Vagina (tissue), 2 donors: ENCODE results near the gene RNF212B.

ENCODE experiments used
- POLR2A ChIP-seq, 2 donors: fragments of 450-650 bp; IDR thresholded peaks; one replicate each; pipeline ENCODE4 v1.6.1; 2017; ENCODE audit warnings: antibody characterized with exemption in 2 of 2, mild to moderate bottlenecking in 2 of 2, moderate library complexity in 2 of 2
- POLR2AphosphoS5 ChIP-seq, 2 donors: sonication (generic); formaldehyde crosslinking; IDR thresholded peaks; one replicate each; pipeline ENCODE4 v1.9.0; 2017; ENCODE audit warnings: antibody characterized with exemption in 2 of 2, mild to moderate bottlenecking in 2 of 2, low read depth in 1 of 2; ENCODE audit not compliant: insufficient read depth in 1 of 2
- TF ChIP-seq, protein P1 (sequence below), 3 experiments: fragments of 450-650 bp in 2 of 3; fragments of 200-600 bp in 1 of 3; sonication (generic) in 1 of 3; IDR thresholded peaks; one replicate each; pipeline ENCODE4 v1.5.1; 2017 to 2019; ENCODE audit warnings: antibody characterized with exemption in 3 of 3, mild to moderate bottlenecking in 2 of 3, moderate library complexity in 2 of 3

DNA sequence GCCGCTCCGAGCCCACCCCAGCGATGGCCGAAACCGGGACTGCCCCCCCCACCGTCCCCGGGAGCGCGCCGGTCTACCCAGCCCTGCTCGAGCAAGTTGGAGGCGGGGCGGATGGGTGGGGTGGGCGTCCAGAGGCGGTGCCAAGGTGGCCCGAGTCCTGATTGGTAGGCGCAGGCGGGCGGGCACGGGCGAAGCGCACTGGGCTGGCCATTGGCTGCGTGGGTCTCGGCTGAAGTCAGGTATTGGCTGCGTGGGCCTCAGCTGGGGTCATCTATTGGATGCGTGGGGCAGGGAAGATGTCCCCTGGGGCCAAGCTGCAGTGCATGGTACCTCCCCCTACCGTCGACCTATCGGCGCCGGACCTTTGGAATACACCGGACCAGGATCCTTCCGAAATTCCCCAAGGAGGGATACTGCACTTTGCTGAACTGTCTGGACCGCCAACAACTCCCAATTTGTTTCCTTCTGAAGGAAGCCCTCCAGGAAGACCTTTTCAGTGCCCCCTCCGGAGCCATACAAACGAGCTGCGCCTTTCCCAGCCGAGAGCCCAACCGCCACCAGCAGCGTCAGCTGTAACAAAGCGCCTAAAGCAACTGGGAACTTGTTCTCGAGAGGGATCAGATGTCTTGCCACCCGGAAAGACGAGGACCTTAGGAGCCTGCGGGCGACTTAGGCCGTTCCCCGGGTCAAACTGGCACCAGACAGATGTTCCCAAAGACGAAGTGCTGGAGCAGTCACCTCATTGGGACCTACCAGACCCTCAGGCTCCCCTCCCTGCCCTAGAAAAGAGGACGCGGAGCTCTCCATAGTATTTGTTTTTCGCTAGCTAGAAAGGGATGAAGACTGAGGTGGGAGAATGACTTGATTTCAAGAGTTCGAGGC lies 48.5 kb downstream of the RNF212B start, which contains the start of gene HOMEZ:
- TF ChIP-seq, protein P1, sequence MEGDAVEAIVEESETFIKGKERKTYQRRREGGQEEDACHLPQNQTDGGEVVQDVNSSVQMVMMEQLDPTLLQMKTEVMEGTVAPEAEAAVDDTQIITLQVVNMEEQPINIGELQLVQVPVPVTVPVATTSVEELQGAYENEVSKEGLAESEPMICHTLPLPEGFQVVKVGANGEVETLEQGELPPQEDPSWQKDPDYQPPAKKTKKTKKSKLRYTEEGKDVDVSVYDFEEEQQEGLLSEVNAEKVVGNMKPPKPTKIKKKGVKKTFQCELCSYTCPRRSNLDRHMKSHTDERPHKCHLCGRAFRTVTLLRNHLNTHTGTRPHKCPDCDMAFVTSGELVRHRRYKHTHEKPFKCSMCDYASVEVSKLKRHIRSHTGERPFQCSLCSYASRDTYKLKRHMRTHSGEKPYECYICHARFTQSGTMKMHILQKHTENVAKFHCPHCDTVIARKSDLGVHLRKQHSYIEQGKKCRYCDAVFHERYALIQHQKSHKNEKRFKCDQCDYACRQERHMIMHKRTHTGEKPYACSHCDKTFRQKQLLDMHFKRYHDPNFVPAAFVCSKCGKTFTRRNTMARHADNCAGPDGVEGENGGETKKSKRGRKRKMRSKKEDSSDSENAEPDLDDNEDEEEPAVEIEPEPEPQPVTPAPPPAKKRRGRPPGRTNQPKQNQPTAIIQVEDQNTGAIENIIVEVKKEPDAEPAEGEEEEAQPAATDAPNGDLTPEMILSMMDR (IDR thresholded peaks at IDR 0.05): no peak
- TF ChIP-seq POLR2AphosphoS5 (IDR thresholded peaks at IDR 0.05; ENCODE audit: insufficient read depth in 1 of 2, low read depth in 1 of 2) (peak; percentile 83 to 97), POLR2A (IDR thresholded peaks at IDR 0.05) (peak in 1 of 2 donors; percentile 89)
